PFSK-1 (cell line): ENCODE results near the gene USP38.

Experiments
- POLR2AphosphoS5 ChIP-seq: IDR thresholded peaks from 2 replicates; pipeline ENCODE4 v1.6.1; 2012; ENCODE audit warnings: low read depth, mild to moderate bottlenecking, control low read depth, low read length, moderate library complexity
- TF ChIP-seq, protein P1 (sequence below), 2 experiments: IDR thresholded peaks; 2 replicates each; pipeline versions ENCODE4 v1.6.1 to v1.8.0; 2011 to 2012; ENCODE audit warnings: low read depth in 2 of 2, low read length in 2 of 2, control low read depth in 1 of 2, inconsistent platforms in 1 of 2, mild to moderate bottlenecking in 1 of 2, moderate library complexity in 1 of 2; ENCODE audit not compliant: insufficient read depth in 1 of 2

DNA sequence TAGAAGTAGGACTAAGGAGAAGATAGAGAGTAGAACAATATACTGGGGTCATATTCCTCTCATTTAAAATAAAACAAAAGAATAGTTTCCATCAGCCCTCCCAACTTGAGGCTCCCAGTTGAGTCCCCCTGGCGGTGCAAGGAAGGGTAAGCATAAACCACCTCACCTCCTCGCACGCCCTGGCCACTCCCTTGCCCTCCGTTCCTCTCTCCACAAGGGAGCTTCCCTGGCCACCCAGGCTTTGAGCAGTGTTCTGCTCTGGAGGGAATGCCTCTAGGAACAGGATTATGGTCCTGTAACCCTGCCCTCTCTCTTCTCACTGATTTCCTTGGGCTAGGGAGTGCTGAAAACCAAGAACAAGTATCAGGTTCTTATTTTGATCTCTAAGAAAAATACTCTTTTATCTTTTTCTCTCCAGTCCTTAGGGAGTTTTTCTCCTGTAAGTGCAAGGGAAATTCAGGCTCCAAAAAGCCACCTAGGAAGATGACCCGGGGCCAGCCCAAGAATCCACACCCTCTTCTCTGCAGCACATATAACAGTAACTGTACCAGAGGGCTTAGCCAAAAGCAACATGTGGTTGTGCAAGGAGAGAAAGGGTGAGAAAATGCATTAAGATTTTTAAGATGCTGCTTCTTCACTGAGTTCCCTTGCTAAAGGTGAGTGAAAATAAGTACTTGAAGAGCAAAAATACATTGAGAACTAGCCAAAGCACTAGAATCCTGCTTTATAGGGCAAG is 69.9 kb downstream of the USP38 start:
- TF ChIP-seq, protein P1, sequence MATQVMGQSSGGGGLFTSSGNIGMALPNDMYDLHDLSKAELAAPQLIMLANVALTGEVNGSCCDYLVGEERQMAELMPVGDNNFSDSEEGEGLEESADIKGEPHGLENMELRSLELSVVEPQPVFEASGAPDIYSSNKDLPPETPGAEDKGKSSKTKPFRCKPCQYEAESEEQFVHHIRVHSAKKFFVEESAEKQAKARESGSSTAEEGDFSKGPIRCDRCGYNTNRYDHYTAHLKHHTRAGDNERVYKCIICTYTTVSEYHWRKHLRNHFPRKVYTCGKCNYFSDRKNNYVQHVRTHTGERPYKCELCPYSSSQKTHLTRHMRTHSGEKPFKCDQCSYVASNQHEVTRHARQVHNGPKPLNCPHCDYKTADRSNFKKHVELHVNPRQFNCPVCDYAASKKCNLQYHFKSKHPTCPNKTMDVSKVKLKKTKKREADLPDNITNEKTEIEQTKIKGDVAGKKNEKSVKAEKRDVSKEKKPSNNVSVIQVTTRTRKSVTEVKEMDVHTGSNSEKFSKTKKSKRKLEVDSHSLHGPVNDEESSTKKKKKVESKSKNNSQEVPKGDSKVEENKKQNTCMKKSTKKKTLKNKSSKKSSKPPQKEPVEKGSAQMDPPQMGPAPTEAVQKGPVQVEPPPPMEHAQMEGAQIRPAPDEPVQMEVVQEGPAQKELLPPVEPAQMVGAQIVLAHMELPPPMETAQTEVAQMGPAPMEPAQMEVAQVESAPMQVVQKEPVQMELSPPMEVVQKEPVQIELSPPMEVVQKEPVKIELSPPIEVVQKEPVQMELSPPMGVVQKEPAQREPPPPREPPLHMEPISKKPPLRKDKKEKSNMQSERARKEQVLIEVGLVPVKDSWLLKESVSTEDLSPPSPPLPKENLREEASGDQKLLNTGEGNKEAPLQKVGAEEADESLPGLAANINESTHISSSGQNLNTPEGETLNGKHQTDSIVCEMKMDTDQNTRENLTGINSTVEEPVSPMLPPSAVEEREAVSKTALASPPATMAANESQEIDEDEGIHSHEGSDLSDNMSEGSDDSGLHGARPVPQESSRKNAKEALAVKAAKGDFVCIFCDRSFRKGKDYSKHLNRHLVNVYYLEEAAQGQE (IDR thresholded peaks at IDR 0.05; ENCODE audit: insufficient read depth in 1 of 2, low read depth in 2 of 2, low read length in 2 of 2), result no peak
- TF ChIP-seq POLR2AphosphoS5, result no peak
